ENCODE results near the gene PLK3.
"Not testable (repeated sequence)": the region's sequence is repeated elsewhere in the genome, so short reads cannot be mapped to it uniquely, and the experiment has no call there.

The PLK3 gene

GRCh38 chr1:44799770-44800584, at the start of gene PLK3:
PLK3 (plus strand) TSS chr1:44800377; CDS start chr1:44800464, 87 bp downstream.
- DNase-seq (ENCODE audit: low read depth in 2 of 2) = peak; percentile 97 to 99

DNA sequence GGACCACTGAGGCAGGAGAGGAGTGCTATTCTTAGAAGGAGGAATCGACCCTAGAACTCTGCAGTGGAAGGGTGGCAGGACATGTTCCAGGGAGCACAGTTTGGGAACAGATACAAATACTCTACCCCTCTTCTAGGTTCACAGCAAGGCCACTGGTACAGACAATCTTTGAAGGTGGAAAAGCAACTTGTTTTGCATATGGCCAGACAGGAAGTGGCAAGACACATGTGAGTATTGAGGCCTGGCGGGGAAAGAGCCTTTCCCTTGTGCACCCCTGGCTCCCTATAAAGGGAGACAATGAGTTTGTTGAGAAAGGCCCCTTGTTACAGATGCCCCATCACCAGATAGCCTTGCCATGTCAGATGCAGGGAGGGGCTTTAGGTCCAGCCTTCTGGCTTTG, 42.8 kb upstream of the PLK3 start:
- no peak for DNase-seq (ENCODE audit: low read depth in 2 of 2)

DNA sequence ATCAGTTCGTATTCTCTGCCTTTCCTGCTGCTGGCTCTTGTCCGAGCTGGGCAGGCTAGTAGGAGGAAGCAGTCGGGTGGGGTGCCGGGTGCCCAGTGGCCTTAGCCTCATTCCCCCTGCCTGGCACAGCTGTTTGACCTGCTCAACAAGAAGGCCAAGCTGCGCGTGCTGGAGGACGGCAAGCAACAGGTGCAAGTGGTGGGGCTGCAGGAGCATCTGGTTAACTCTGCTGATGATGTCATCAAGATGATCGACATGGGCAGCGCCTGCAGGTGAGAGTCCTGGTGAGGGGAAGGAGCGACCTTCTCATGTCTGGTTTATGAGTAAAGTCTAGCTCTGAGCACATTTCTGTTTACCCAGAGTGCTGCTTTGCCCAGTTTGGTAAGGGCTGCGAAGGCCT, 41.1 kb upstream of the PLK3 start:
- DNase-seq (ENCODE audit: low read depth in 2 of 2) = no peak

DNA sequence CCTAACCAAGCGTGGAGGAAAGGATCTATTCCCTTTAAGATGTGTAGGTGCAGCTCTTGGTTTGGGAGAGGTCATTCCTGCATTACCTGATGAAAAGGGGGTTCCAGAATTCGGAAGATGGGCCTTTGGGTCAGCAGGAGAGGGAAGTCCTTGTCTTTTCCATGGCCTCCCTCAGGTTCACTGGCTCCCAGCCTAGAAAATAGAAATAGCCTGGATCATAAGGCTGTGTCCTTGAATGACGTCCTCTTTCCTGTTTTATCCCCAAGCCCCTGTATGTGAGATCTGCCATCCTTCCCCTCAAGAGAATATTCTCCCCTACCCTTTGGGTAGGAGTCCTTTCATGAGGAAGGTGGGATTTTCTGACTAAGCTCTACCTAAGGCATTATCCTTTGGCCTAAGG, 39.3 kb upstream of the PLK3 start:
- DNase-seq (ENCODE audit: low read depth in 2 of 2) = no peak

- not testable (repeated sequence) for DNase-seq (ENCODE audit: low read depth in 2 of 2)
These were observed 33.8 kb upstream of the PLK3 start for GRCh38 chr1:44766421-44766820.

DNA sequence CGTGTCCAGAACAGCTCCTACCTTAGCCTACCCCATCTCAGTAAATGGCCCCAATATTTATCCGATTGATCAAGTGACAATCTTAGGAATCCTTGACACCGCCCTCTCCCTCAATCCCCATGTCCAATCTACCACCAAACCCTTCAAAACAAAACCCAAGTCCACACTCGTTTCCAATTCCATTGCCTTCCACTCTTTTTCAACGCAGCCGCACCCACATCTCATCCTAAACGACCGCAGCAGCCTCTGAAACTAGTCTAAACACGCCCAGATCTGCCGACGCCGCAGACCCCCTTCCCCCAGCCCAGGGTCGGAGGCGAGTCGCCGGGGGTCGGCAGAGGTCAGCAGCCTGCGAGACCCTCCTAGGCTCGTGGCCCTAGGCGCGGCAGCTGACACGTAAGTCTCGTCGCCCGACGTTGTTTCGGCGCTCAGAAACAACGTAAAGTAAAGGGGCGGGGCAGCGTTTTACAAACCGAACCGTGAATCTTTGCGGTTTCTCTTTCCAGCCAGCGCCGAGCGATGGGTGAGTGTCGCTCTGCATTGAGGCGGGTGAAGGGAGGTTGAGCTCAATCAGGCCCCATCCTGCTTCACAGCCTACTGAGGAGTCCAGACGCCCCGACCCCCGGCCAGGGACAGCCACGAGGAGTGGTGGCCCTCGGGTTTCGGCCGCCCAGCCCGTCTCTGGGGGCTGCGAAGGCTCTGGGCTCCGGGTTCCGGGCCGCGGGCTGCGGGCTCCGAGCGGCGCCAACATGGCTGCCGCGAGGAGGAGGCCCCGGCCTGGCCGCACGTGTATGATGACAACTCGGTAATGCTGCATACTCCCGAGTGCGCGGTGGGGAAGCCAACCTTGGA, 24.9 kb upstream of the PLK3 start, which contains the start of gene RPS8:
TSS of gene RPS8 (plus strand) at position 463 of the 852 bp plus-strand sequence. CDS start at position 520, 57 bp downstream.
- peak; percentile 81 to 86 for DNase-seq (ENCODE audit: low read depth in 2 of 2)

GRCh38 chr1:44775930-44776729, 24.0 kb upstream of the PLK3 start:
- DNase-seq (ENCODE audit: low read depth in 2 of 2) = no peak

- no peak for DNase-seq (ENCODE audit: low read depth in 2 of 2)
These were observed 23.5 kb upstream of the PLK3 start for GRCh38 chr1:44776730-44777068.

DNA sequence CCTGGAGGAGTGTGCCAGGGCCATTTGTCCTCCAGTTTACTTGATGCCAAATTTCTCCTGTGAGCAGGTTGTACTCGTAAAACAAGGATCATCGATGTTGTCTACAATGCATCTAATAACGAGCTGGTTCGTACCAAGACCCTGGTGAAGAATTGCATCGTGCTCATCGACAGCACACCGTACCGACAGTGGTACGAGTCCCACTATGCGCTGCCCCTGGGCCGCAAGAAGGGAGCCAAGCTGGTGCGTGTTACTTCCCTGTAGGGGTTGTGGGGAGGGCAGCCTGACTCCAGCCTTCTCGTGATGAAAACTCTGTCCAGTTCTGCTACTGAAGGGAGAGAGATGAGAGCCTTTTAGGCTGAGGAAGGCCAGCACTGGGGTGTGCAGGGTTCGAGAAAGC, 22.6 kb upstream of the PLK3 start:
- DNase-seq (ENCODE audit: low read depth in 2 of 2) = no peak

GRCh38 chr1:44777969-44778635, 22.1 kb upstream of the PLK3 start:
- DNase-seq (ENCODE audit: low read depth in 2 of 2) = no peak

DNA sequence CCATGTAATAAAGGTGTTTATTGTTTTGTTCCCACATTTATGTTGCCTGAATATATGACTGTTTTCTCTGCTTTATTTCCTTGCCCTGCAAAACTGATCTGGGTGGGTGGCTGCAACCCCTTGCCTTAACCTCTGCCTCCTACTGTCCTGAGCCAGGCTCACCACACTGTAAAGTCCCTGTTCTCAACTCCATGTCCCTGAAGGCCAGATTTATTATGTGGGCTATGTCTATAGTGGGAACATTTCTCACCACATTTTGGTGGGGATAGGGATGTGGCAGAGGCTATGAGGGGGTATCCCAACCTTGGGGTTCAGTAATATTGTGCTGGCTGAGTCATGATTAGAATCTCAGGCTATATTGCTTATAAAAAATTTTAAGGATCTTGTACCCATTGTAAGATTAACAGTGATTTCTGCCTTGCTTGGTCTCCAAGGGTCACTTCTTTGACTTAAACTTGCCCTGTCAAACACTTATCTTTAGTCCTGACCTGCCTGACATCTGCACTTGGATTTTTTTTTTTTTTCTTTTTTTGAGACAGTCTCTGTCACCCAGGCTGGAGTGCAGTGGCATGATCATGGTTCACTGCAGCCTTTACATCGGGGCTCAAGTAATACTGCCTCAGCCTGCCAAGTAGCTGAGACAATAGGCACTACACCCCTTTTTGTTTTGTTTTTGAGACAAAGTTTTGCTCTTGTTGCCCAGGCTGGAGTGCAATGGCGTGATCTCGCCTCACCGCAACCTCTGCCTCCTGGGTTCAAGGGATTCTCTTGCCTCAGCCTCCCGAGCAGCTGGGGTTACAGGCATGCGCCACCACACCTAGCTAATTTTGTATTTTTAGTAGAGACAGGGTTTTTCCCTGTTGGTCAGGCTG, 21.2 kb upstream of the PLK3 start:
- DNase-seq (ENCODE audit: low read depth in 2 of 2) = no peak

- no peak for DNase-seq (ENCODE audit: low read depth in 2 of 2)
These were observed 19.5 kb upstream of the PLK3 start for GRCh38 chr1:44780583-44781121.

DNA sequence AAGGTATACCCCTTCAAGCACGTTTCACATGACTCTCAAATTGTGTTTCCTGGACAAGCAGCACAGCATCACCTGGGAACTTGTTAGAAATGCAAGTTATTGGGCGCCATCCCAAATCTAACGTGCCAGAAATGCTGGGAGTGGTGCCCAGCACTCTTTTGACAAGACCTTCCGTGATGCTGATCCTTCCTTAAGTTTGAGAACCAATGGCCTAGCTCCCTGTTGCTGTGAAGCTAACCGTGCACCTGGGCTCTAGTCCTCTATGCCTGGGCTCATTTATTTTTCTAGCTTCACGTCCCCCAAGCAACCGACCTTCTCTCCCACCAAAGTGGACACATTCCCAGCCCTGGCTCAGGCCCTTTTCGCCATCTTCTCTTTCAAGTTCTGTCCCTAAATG, 16.5 kb upstream of the PLK3 start:
- DNase-seq (ENCODE audit: low read depth in 2 of 2) = no peak

- DNase-seq (ENCODE audit: low read depth in 2 of 2) = no peak
These were observed 15.8 kb upstream of the PLK3 start for GRCh38 chr1:44784094-44785028.

- DNase-seq (ENCODE audit: low read depth in 2 of 2) = no peak
These were observed 15.2 kb upstream of the PLK3 start for GRCh38 chr1:44785029-44785380.

- no peak for DNase-seq (ENCODE audit: low read depth in 2 of 2)
These were observed 14.6 kb upstream of the PLK3 start for GRCh38 chr1:44785501-44786137.

DNA sequence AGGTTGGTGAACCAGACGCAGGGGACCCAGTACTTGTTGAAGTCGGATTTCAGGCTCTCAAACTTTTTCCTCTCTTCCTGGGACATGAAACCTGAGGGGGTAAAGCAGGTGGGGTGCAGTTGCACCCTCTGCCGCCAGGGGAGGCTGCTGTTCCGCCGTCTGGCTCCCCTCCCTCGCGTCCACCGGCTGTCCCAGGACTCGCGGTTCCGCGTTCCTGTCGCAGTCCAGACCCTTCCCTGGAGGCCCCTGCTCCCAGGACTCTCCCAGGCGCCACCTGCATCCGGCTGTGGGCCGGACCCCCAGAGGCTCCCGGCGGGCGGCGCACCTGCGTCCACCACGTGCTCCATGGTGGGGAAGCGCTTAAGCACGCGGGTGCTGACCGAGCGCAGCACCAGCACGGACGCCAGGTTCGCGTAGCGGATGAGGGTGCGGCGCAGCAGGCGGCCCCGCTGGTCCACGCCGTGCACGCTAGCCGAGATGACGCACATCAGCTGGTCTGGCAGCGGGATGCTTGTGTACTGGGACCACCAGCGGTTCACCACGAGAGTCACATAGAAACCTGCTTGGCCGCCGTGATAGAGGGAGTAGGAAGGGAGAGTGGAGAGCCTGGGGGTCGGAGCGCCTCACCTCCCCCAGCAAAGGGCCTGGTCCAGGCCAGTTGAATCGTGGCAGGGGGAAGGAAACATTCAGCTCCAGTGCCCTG, 13.9 kb upstream of the PLK3 start:
- DNase-seq (ENCODE audit: low read depth in 2 of 2) = peak in 1 of 2 donors; percentile 74

DNA sequence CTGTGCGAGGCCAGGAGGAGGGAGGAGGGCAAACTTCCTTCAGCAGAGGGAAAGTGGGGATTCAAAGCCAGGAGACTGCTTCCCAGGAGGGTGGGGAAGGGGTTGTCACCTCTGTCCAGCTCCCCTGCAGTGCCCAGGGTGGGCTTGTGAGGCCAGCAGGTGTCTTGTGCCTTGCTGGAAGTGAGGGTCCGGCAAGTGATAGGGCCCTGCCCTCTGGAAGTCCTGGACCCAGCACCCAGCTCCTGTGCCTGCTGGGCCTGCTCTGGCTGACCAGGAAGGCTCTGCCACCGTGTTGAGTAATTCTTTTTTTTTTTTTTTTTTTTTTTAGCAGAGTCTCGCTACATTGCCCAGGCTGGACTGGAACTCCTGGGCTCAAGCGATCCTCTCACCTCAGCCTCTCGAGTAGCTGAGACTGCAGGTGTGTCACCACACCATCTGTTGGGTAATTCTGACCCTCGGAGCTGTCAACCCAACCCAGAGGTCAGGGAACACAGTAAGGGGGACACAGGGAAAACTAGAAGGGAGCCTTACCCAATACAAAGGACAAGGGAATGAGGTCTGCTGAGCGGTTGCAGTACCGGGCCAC, 13.2 kb upstream of the PLK3 start:
- DNase-seq (ENCODE audit: low read depth in 2 of 2) = no peak
